Right atrium auricular region (tissue), 2 donors: ENCODE measurements around the gene KRTAP12-2. TPM values are rescaled to one million over a fixed set of nuclear protein-coding genes. Genes with fewer than 3 reads are reported as not detected.
A peak's percentile ranks its signal among the peaks of the same experiment; 100 is the strongest.

ENCODE experiments used
- DNase-seq: peaks from one replicate; pipeline ENCODE4 v3.0.0-alpha.2; 2019; ENCODE audit warnings: low spot score
- H3K27ac ChIP-seq, 2 donors: fragments of 200-600 bp; sonication (generic); 1 replicate in 1 of 2; 2 replicates in 1 of 2; pipeline ENCODE4 v1.5.1; 2016 to 2019
- H3K27me3 ChIP-seq, 2 donors: fragments of 200-600 bp; sonication (generic); one replicate each; pipeline versions ENCODE4 v1.5.1 to v1.6.0; 2017 to 2019
- H3K36me3 ChIP-seq: fragments of 200-600 bp; sonication (generic); one replicate; pipeline ENCODE4 v1.5.1; 2016
- H3K4me1 ChIP-seq, 2 donors: fragments of 200-600 bp; sonication (generic); one replicate each; pipeline versions ENCODE4 v1.5.1 to v1.6.0; 2017 to 2019
- H3K4me3 ChIP-seq, 2 donors: fragments of 200-600 bp; sonication (generic); 1 replicate in 1 of 2; 2 replicates in 1 of 2; pipeline ENCODE4 v1.5.1; 2017 to 2019; ENCODE audit warnings: mild to moderate bottlenecking in 1 of 2, moderate library complexity in 1 of 2
- H3K9me3 ChIP-seq, 2 donors: fragments of 200-600 bp; sonication (generic); one replicate each; pipeline ENCODE4 v1.5.1; 2019
- CTCF ChIP-seq, 2 donors: fragments of 200-600 bp; sonication (generic); IDR thresholded peaks; one replicate each; pipeline ENCODE4 v1.5.1; 2019; ENCODE audit warnings: antibody characterized with exemption in 2 of 2
- total RNA-seq, 2 donors: library from RNA; depleted of rRNA; stranded (reverse); fragments of >200 nt; gene quantifications; one replicate each; pipeline ENCODE4 v1.1.0, GENCODE V29; 2016

The KRTAP12-2 gene
- total RNA-seq, 2 donors from 2014 or later = not detected

GRCh38 chr21:44702973-44703730 is 36.4 kb upstream of the KRTAP12-2 start:
- peak; percentile 30 for DNase-seq
- Histone ChIP-seq H3K36me3 (no peaks in the 10 kb centered on the region), H3K9me3 (no peaks in the 10 kb centered on the region), H3K4me3 (no peak overlapping the region), H3K4me1 (peaks cover 0 to 4% of the 10 kb centered on the region in 2 donors), H3K27ac (no peak overlapping the region), H3K27me3 (peaks cover 0 to 18% of the 10 kb centered on the region in 2 donors)
- no peak for TF ChIP-seq CTCF (IDR thresholded peaks at IDR 0.05)

DNA sequence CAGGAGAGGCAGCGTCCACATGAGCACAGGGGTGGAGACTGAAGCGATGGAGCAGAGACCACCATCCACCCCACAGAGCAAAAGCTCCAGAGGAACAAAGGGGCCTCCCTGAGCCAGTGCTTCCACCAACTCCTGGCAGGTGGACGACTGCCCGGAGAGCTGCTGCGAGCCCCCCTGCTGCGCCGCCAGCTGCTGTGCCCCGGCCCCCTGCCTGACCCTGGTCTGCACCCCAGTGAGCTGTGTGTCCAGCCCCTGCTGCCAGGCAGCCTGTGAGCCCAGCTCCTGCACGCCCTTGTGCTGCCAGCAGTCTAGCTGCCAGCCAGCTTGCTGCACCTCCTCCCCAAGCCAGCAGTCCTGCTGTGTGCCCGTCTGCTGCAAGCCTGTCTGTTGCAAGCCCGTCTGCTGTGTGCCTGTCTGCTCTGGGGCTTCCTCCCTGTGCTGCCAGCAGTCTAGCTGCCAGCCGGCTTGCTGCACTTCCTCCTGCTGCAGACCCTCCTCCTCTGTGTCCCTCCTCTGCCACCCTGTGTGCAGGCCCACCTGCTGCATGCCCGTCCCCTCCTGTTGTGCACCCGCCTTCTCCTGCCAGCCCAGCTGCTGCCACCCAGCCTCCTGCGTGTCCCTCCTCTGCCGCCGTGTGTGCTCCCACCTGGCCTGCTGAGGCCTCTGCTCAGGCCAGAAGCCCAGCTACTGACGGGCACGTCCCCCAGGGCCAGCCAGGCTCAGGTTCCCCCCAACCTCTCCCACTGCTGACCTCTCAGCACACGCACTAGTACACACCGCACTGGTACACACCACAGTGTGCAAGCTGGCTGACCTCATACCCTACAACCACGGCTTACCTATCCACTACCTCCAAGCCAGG is 35.6 kb upstream of the KRTAP12-2 start:
- peaks cover 0 to 13% of the 10 kb centered on the region in 2 donors for H3K27me3 ChIP-seq
- DNase-seq = peak; percentile 53

DNA sequence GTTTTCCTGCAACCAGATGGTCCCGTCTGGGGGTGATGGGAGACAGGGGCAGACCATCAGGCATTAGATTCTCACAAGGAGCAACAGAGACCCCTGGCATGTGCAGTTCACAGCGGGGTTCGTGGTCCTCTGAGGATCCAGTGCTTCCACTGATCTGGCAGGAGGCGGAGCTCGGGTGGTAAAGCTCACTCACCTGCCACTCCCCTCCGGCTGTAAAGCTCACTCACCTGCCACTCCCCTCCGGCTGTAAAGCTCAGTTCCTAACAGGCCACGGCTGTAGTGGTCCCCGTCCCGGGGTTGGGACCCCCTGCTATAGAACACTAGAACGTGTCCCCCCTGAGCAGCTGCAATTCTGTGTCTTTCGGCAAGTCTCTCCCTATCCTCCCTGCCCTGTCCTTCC is 34.8 kb upstream of the KRTAP12-2 start:
- Histone ChIP-seq H3K4me3 (no peak overlapping the region), H3K27me3 (peaks cover 0 to 5% of the 10 kb centered on the region in 2 donors), H3K4me1 (no peaks in the 10 kb centered on the region), H3K36me3 (no peaks in the 10 kb centered on the region), H3K9me3 (no peaks in the 10 kb centered on the region), H3K27ac (no peak overlapping the region)
- no peak for TF ChIP-seq CTCF (IDR thresholded peaks at IDR 0.05)
- peak; percentile 21 for DNase-seq

More for the DNA sequence above, 35.6 kb upstream of the KRTAP12-2 start:
- Histone ChIP-seq H3K4me1 (no peaks in the 10 kb centered on the region), H3K27ac (no peak overlapping the region), H3K4me3 (no peak overlapping the region), H3K36me3 (no peaks in the 10 kb centered on the region), H3K9me3 (no peaks in the 10 kb centered on the region)
- TF ChIP-seq CTCF (IDR thresholded peaks at IDR 0.05) = no peak

GRCh38 chr21:44701023-44701400 is 34.3 kb upstream of the KRTAP12-2 start:
- Histone ChIP-seq H3K9me3 (no peaks in the 10 kb centered on the region), H3K4me3 (no peak overlapping the region), H3K27me3 (no peaks in the 10 kb centered on the region), H3K27ac (no peak overlapping the region), H3K36me3 (no peaks in the 10 kb centered on the region), H3K4me1 (no peaks in the 10 kb centered on the region)
- peak; percentile 21 for DNase-seq
- TF ChIP-seq CTCF (IDR thresholded peaks at IDR 0.05) = no peak

GRCh38 chr21:44700101-44701022 is 33.6 kb upstream of the KRTAP12-2 start:
- H3K27me3 ChIP-seq = no peaks in the 10 kb centered on the region

More at GRCh38 chr21:44700101-44701022, 33.6 kb upstream of the KRTAP12-2 start:
- Histone ChIP-seq H3K27ac (no peak overlapping the region), H3K36me3 (no peaks in the 10 kb centered on the region), H3K9me3 (no peaks in the 10 kb centered on the region), H3K4me3 (no peak overlapping the region), H3K4me1 (no peaks in the 10 kb centered on the region)
- peak; percentile 38 for DNase-seq
- TF ChIP-seq CTCF (IDR thresholded peaks at IDR 0.05) = no peak
